ENCODE results near the gene VAMP2. TPM values are rescaled to one million over a fixed set of nuclear protein-coding genes. Genes with fewer than 3 reads are reported as not detected.

VAMP2 gene
- total RNA-seq, 1 experiment from 2014 or later, result 35.1 TPM

- no TSS peak for BruUV-seq (replicated peaks)
- TF ChIP-seq CTCF (conservative IDR thresholded peaks at IDR 0.05) (no peak), EZH2 (IDR thresholded peaks at IDR 0.05; ENCODE audit: low read depth) (no peak)
- Histone ChIP-seq H3K9me3 (ENCODE audit: insufficient read depth, low read depth) (no peaks in the 10 kb centered on the region), H3K27ac (no peak overlapping the region), H3K4me1 (replicated peaks; ENCODE audit: insufficient read depth) (peaks cover 8% of the 10 kb centered on the region; the same call in 1 of the 2 replicates), H3K36me3 (ENCODE audit: low read depth) (no peaks in the 10 kb centered on the region), H3K27me3 (ENCODE audit: insufficient read depth, low read depth) (no peaks in the 10 kb centered on the region), H3K4me2 (no peak overlapping the region), H3K79me2 (ENCODE audit: low read depth) (no peaks in the 10 kb centered on the region), H3K9me2 (ENCODE audit: insufficient read depth) (no peaks in the 10 kb centered on the region), H3F3A (ENCODE audit: insufficient read depth, low read depth) (peaks cover 13% of the 10 kb centered on the region; the same call in 1 of the 2 replicates), H3K4me3 (no peak overlapping the region), H4K20me1 (ENCODE audit: insufficient read depth) (no peaks in the 10 kb centered on the region), H2AFZ (no peak overlapping the region)
- intact Hi-C loops (cut with micrococcal nuclease; ENCODE audit: unreplicated experiment), result no loop called here
- ChIA-PET POLR2A (ENCODE audit: unreplicated experiment) (interaction anchor here (0.6 kb wide), 1 partner anchor 18 kb away, joined by 4 read pairs; no protein-coding TSS in a partner anchor), CTCF (no interaction called here)
- no peak for DNase-seq
Observed at GRCh38 chr17:8167526-8167925, 4.8 kb upstream of the VAMP2 start.

GRCh38 chr17:8166731-8167130, 4.0 kb upstream of the VAMP2 start:
- H3K79me2 ChIP-seq (ENCODE audit: low read depth), result peaks cover 7% of the 10 kb centered on the region; the same call in 1 of the 2 replicates
- no peak overlapping the region for H3K4me2 ChIP-seq
- no peaks in the 10 kb centered on the region for H3K36me3 ChIP-seq (ENCODE audit: low read depth)
- DNase-seq, result no peak
- H3K27me3 ChIP-seq (ENCODE audit: insufficient read depth, low read depth), result no peaks in the 10 kb centered on the region
- H3F3A ChIP-seq (ENCODE audit: insufficient read depth, low read depth), result peaks cover 9% of the 10 kb centered on the region; the same call in 1 of the 2 replicates
- H3K27ac ChIP-seq, result no peak overlapping the region; the same call in 1 of the 2 replicates
- intact Hi-C loops (cut with micrococcal nuclease; ENCODE audit: unreplicated experiment), result no loop called here
- no peaks in the 10 kb centered on the region for H4K20me1 ChIP-seq (ENCODE audit: insufficient read depth)
- H3K9me3 ChIP-seq (ENCODE audit: insufficient read depth, low read depth), result no peaks in the 10 kb centered on the region
- TF ChIP-seq CTCF (conservative IDR thresholded peaks at IDR 0.05) (no peak), EZH2 (IDR thresholded peaks at IDR 0.05; ENCODE audit: low read depth) (no peak)
- ChIA-PET CTCF (no interaction called here), POLR2A (ENCODE audit: unreplicated experiment) (no interaction called here)
- no peak overlapping the region for H3K4me3 ChIP-seq
- H3K4me1 ChIP-seq (replicated peaks; ENCODE audit: insufficient read depth), result peaks cover 8% of the 10 kb centered on the region; the same call in 1 of the 2 replicates
- BruUV-seq (replicated peaks), result no TSS peak
- H2AFZ ChIP-seq, result no peak overlapping the region
- no peaks in the 10 kb centered on the region for H3K9me2 ChIP-seq (ENCODE audit: insufficient read depth)

GRCh38 chr17:8164815-8165131, 2.0 kb upstream of the VAMP2 start:
- no peak overlapping the region for H3K4me2 ChIP-seq
- H3K4me3 ChIP-seq, result no peak overlapping the region
- CTCF ChIA-PET, result interaction anchor here (0.6 kb wide), 1 partner anchor 575 kb away, joined by 8 read pairs; no protein-coding TSS in a partner anchor
- H3K36me3 ChIP-seq (ENCODE audit: low read depth), result no peaks in the 10 kb centered on the region
- DNase-seq, result no peak
- TF ChIP-seq EZH2 (IDR thresholded peaks at IDR 0.05; ENCODE audit: low read depth), result no peak
- no peak for TF ChIP-seq CTCF (conservative IDR thresholded peaks at IDR 0.05)
- H3K27ac ChIP-seq, result no peak overlapping the region
- no peaks in the 10 kb centered on the region for H3K27me3 ChIP-seq (ENCODE audit: insufficient read depth, low read depth)
- H3K4me1 ChIP-seq (replicated peaks; ENCODE audit: insufficient read depth), result peaks cover 8% of the 10 kb centered on the region; the same call in 1 of the 2 replicates
- H3F3A ChIP-seq (ENCODE audit: insufficient read depth, low read depth), result peaks cover 9% of the 10 kb centered on the region; the same call in 1 of the 2 replicates
- intact Hi-C loops (cut with micrococcal nuclease; ENCODE audit: unreplicated experiment), result loop anchor here (1.0 kb wide), 1 partner anchor 9 kb away; no protein-coding TSS in a partner anchor
- H4K20me1 ChIP-seq (ENCODE audit: insufficient read depth), result no peaks in the 10 kb centered on the region
- peaks cover 10% of the 10 kb centered on the region; the same call in 1 of the 2 replicates for H3K79me2 ChIP-seq (ENCODE audit: low read depth)
- POLR2A ChIA-PET (ENCODE audit: unreplicated experiment), result interaction anchor here (1.3 kb wide), 1 partner anchor 8 kb away, joined by 21 read pairs; no protein-coding TSS in a partner anchor
- no peaks in the 10 kb centered on the region for H3K9me3 ChIP-seq (ENCODE audit: insufficient read depth, low read depth)
- no peak overlapping the region for H2AFZ ChIP-seq
- no peaks in the 10 kb centered on the region for H3K9me2 ChIP-seq (ENCODE audit: insufficient read depth)
- no TSS peak for BruUV-seq (replicated peaks)

Measured in PC-9 (cell line).